ENCODE data around the gene RNF224.
"Not testable (repeated sequence)": the region's sequence is repeated elsewhere in the genome, so short reads cannot be mapped to it uniquely, and the experiment has no call there.

The RNF224 gene

GRCh38 chr9:137255448-137256114, 28.3 kb downstream of the RNF224 start:
- DNase-seq = no peak

GRCh38 chr9:137256362-137256761, 29.1 kb downstream of the RNF224 start:
- DNase-seq = no peak

GRCh38 chr9:137256856-137257255, 29.6 kb downstream of the RNF224 start:
- DNase-seq = no peak

- DNase-seq = not testable (repeated sequence)
Observed at GRCh38 chr9:137262173-137262908, 35.0 kb downstream of the RNF224 start.

GRCh38 chr9:137262909-137263285, 35.6 kb downstream of the RNF224 start:
- no peak for DNase-seq

- no peak for DNase-seq
Observed at GRCh38 chr9:137263506-137263905, 36.2 kb downstream of the RNF224 start.

GRCh38 chr9:137264067-137264466, 36.8 kb downstream of the RNF224 start:
- no peak for DNase-seq

- DNase-seq = no peak
Observed at GRCh38 chr9:137265496-137266161, 38.3 kb downstream of the RNF224 start.

GRCh38 chr9:137266162-137266527, 38.8 kb downstream of the RNF224 start:
- DNase-seq = no peak

- no peak for DNase-seq
Observed at GRCh38 chr9:137266585-137267453, 39.5 kb downstream of the RNF224 start.

- no peak for DNase-seq
Observed at GRCh38 chr9:137267933-137268355, 40.6 kb downstream of the RNF224 start.

- DNase-seq = no peak
Observed at GRCh38 chr9:137268538-137269201, 41.4 kb downstream of the RNF224 start.

GRCh38 chr9:137269231-137269772, 42.0 kb downstream of the RNF224 start:
- no peak for DNase-seq

- no peak for DNase-seq
Observed at GRCh38 chr9:137270929-137271695, 43.8 kb downstream of the RNF224 start.

- no peak for DNase-seq
Observed at GRCh38 chr9:137271696-137272076, 44.4 kb downstream of the RNF224 start.

GRCh38 chr9:137272241-137273094, 45.2 kb downstream of the RNF224 start:
- no peak for DNase-seq

- no peak for DNase-seq
Observed at GRCh38 chr9:137273095-137273490, 45.8 kb downstream of the RNF224 start.

GRCh38 chr9:137273611-137274320, 46.5 kb downstream of the RNF224 start:
- no peak for DNase-seq

GRCh38 chr9:137275203-137275587, 47.9 kb downstream of the RNF224 start:
- DNase-seq = no peak

All from NCI-H2081 treated with DMSO at 0.1 percent for 48 hours (cell line).